IPS-NIHi11 (cell line): ENCODE results near the gene UBL4B.

Experiments
- DNase-seq: peaks from one replicate; pipeline ENCODE4 v3.0.0; 2012; ENCODE audit warnings: mixed read lengths, low spot score

UBL4B gene

DNA sequence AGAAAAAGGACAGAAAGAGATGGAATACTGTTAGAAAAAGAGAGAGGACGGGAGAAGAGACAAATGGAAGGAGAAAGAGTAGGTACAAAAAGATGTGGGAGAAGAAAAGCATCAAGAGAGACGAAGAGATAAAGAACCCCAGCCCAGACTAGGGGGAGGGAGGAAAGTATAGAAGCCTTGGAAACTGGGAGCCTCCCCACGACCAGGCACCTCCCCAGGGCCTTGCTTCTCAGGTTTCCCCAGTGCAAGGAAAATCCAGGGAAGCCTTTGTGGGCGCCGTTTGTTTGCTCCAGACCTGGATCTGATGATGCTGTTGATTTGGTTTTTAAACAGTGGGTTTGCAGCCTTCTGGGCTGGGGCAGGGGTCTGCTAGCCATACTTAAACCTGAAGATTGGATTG lies 26.6 kb upstream of the UBL4B start:
- DNase-seq = peak; percentile 37

GRCh38 chr1:110086961-110087360 lies 25.3 kb upstream of the UBL4B start:
- DNase-seq = no peak

DNA sequence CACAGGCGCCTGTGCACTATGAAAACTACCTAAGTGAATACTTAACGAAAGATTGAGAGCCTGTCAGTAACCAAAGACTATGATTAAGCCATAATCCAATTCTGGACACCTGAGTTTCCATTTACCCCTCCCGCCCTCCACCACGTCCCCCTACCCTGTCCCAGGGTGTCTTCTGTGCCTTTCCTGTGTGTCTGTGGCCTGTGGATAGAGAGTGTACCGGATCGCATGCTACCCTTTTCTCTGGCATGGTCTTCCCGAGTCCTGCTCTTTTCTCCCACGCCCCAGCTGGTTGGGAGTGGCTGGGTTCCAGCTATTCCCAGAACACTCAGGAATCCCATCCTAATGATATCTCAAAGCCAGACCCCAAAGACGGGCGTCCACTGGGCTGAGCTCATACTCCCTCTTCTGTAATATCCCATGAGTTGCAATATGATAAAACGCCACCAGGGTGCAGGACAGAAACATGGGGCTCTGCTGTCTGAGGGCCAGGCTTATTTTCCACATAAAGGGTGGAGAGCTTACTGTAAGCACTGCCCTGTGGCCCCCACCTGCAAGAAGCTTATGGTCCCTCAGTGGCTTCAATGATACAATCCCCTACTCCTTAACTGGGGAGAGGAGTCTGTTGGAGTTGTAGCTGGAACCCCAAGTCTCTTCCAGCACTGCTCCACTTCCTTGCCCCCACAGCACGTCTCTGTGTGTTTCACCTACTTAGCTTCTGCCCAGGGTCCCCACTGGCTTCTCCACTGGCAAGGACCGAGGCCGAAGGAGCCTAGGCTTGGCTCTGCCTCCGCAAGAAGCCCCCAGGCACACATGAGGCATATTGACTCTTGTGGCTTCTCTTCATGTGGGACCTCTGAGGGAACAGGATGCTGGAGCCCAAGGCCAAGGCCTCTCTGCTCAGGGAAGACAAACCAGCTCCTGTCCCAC lies 24.2 kb upstream of the UBL4B start:
- peak; percentile 76 for DNase-seq

DNA sequence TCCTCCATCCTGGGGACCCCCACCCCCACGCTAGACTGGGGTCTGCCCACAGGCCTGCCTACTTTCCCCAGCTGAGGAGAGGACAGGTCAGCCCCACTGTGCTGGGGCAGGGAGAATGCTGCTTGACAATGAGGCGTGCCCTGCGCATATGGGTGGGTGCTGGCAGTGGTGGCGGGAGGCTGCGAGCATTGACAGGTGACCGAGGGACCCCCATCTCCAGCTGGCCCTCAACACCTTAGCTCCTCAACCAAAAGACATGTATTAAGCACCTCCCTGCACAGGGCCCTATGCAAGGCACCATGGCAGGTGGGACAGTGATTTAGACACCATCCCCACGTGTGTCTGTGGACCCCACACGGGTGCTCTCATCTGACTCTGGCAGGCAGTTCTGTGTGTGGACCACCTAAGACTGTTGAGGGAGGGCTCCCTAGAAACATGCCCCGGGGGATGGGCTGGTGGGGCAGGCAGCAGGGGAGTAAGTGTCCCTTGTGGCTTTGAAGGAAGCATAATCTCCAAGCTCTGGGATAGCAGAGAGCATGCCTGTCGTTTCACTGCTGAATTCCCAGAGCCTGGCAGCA lies 23.4 kb upstream of the UBL4B start:
- DNase-seq = no peak

DNA sequence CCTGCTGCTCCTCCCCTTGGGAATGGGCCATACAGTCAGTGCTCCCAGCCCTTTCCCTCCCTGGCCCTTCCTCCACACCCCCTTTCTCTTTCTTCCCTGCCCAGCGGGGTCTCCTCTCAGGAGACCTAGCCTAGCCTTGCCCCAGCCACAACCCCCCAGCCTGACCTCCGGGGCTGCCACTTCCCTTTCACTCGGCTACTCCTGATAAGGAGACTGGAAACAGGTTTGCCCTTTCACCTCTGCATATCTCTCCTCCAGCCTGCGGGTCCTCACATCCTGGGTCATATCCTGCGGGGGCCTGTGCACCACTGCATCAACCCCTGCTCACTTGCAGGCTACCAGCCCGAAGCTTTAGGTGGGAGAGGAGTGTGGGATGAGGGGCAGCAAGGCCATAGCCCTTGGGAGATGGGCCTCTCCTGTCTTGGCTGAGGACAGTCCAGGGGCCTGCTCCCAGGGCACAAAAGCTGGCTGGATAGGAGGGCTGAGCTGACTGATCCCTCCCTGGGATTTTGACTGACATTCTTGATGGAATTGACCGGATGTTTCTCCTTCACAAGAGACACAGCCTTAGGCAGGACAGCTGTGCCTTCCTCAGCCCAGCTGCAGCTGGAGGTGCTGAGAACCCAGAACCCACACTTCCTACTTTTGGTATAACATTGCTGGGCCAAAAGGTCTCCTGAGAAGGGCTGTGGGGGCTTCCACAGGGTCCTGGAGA lies 22.5 kb upstream of the UBL4B start:
- DNase-seq = no peak

GRCh38 chr1:110091381-110091780 lies 20.9 kb upstream of the UBL4B start:
- DNase-seq = no peak

DNA sequence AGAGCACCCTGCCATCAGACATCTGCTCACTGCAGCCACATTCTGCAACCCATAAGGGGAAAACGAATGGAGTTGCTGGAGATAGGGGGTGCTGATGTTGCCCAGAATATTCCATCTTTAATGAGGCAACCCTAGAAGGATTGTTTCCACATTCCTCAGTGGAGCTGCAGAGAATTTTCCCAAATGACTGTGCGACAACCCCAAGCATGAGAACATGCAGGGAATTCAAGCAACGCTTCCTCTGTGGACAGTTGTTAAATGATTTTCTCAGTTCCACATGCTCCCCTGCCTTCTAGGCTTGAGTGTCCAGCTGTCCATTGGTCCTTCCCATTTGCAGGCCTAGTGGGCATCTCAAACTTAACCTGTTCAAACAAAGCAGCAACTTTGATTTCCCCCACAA lies 20.5 kb upstream of the UBL4B start:
- DNase-seq = no peak

DNA sequence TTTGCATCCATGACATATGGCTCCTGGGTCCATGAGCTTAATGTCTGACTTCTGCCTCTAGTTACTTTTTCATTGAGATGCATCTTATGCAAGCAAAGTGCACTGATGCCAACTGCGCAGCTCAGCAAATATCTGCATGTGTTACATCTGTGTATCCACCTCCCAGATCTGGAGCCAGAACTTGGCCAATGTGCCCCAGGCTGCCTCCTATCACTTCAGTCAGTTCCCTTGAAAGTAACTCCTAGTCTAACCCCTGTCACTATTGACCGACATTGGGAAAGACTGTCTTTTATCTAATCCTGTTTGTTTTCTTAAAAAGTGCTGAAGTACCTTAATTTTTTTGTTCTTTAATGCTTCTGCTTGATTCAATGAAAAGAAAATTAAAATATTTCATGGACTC lies 19.3 kb upstream of the UBL4B start:
- DNase-seq = no peak

DNA sequence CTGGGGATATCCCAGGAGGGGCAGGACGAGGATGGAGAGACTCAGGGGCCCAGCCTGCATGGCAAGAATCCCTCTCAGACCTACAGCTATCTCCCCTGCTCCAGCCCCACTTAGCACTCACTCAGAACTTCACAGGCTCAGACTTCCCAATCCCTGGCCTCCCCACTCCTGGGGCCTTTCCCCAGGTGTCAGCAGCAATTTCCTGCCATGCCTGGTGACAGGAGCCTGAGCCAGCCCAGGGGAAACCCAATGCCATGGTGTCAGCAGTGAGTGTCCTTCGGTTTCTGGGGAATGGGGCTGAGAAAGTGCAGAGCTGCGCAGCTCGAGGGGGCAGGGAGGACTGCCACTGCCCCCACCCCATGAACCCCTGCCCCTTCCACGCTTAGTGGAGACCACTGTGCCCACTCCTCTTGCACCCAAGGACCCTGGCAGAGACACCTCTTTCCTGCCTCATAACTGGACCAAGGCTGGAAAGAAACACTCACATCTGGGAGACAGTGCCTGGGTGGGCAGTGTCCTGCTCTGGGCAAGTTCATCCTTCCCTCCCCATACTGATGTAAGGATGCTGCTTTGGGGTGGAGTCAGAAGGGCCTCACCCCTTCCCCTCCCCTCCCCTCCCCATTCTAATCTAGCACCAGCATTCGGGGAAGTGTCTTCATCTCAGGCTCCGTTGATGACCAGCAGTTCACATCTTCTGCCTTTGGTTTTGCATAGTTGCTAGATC lies 17.1 kb upstream of the UBL4B start:
- DNase-seq = no peak

- no peak for DNase-seq
Measured at GRCh38 chr1:110097507-110098221, 14.6 kb upstream of the UBL4B start.

DNA sequence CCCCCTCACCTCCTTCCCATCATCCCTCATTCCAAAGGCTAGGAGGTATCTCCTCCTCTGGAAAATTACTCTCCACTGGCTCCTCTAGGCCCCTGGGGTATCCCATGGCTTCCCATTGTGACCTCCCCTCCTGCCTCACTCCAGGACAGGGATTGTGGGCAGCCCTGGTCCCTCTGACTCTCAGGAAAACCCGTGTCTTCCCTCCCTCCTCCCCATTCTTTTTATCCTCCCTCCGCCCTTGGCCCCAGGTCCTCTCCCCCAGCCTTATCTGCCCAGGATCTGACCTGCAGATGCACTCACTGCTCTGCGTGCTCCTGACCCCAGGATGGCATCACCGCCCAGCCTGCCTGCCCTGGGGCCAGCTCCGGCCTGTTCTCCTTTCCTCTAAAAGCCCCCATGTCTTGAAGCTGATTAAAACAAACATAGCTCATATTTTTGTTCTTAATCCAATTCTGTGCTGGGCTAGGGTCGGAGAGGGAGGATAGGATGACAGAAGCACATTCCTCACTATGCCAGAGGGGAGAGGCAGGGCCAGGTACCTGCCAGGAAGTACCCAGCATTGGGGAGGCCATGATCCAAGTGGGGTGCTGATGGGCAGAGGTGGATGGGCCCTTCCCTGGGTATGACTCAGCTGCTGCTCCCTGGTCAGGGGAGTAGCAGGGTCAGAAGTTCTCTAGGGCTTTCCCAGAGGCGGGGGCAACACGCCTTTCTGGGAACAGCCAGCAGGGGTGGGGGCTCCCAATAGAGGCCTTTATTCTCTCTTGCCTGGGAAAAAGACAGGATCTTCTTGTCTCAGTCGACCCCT lies 13.8 kb upstream of the UBL4B start:
- no peak for DNase-seq

GRCh38 chr1:110100335-110100734 lies 11.9 kb upstream of the UBL4B start:
- DNase-seq = no peak

- no peak for DNase-seq
Measured at GRCh38 chr1:110102081-110102480, 10.2 kb upstream of the UBL4B start.

GRCh38 chr1:110106013-110106941 lies 6.0 kb upstream of the UBL4B start:
- peak; percentile 90 for DNase-seq

GRCh38 chr1:110107867-110108469 lies 4.3 kb upstream of the UBL4B start:
- DNase-seq = no peak

DNA sequence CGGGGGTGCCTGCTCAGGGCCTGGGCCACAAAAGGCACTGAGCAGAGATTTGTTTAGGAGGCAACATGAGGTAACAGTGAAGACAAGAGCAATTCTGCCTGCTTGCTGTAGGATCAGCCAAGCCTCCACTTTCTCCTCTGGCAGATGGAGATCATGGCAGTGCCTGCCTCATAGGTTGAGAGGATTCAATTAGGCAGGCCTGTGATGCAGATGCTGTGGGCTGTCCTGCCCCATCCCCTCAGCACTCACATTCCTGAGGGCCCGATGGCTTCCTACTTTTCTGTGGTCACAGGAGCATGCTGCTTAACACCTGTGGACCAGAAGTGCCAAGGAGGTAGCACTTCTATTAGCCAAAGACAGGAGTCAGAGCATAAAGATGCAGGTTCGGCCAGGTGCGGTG lies 1.2 kb upstream of the UBL4B start:
- DNase-seq = no peak

- DNase-seq = no peak
Measured at GRCh38 chr1:110112656-110113055, 413 bp downstream of the UBL4B start.

DNA sequence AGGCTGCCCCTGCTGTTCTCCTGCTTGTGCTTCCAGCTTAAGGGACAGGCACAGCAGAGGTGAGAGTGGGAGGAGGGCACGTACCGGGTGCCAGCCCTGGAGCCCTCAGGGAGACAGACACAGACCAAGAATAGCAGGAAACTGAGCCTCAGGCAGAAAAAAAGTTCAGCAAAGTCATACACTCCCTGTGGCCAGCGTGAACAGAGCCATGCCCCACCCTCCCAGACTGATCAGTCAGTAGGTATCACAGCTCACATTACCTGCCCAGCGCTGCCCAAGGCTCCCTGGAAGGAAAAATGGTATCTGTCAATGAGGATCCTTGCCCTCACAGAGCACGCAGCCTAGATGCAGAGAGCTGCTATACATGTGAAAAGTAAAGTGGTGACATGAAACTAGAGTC lies 1.3 kb downstream of the UBL4B start:
- DNase-seq = no peak

DNA sequence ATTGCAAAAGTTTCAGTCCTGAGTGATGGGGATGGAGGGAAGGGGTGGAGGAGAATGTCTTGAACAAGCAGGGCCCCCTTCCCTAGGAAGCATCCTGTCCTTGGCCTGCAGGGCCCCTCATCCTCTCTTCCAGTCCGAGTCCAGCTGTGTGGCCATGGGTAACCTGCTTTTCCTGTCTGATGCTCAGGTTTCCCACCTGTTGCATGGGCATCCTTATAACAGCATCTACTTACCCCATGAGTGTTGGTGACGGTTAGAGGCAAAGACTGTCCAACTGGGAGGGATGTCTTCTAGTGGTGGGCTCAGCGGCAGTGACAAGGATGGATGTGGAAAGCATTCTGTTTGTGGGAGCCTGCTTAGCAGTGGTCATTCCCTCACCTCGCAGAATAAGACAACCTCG lies 1.9 kb downstream of the UBL4B start:
- no peak for DNase-seq
